Measurements from ENCODE around the gene NDUFA12. TPM values are rescaled to one million over a fixed set of nuclear protein-coding genes. Genes with fewer than 3 reads are reported as not detected.

NDUFA12 gene
- total RNA-seq, 1 experiment from 2014 or later: 79.7 TPM

DNA sequence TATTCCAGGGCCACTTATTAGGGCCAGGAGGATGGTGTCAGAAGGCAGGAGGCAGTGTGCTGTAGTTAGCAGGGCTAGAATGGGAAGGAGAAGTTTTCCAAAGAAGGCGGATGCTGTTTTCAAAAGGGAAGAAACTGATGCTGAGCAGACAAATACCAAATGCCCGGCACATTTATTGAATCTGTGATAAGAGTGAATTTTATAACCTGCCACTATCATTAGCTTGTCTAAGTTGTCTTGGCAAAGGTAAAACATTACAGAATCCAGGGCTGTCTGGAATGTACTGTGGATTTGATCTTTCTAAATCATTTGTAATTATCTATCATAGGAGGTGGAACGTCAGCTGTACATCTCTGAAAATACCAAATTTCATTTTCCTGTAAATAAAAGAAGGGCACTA is 40.8 kb downstream of the NDUFA12 start:
- Histone ChIP-seq H3K27me3 (ENCODE audit: insufficient read depth, low read length) (no peaks in the 10 kb centered on the region), H3K79me2 (ENCODE audit: insufficient read depth, low read length) (no peaks in the 10 kb centered on the region), H2AFZ (ENCODE audit: low read depth, low read length, poor library complexity, severe bottlenecking) (no peak overlapping the region), H3K9ac (ENCODE audit: low read length) (no peak overlapping the region), H3K4me2 (ENCODE audit: low read length) (no peak overlapping the region), H3K4me1 (ENCODE audit: control insufficient read depth in 1 of 2, insufficient read depth in 2 of 2, low read length in 2 of 2) (no peaks in the 10 kb centered on the region), H3K9me3 (ENCODE audit: control insufficient read depth in 1 of 2, insufficient read depth in 1 of 2, low read depth in 1 of 2, low read length in 2 of 2) (no peaks in the 10 kb centered on the region), H3K4me3 (replicated peaks in 1 of 2; ENCODE audit: low read depth in 1 of 2, low read length in 2 of 2) (no peak overlapping the region), H3K36me3 (ENCODE audit: control insufficient read depth in 1 of 2, insufficient read depth in 2 of 2, low read length in 2 of 2) (no peaks in the 10 kb centered on the region), H3K9me2 (ENCODE audit: insufficient read depth) (no peaks in the 10 kb centered on the region), H3K27ac (ENCODE audit: low read depth, low read length) (no peak overlapping the region), H4K20me1 (ENCODE audit: insufficient read depth) (no peaks in the 10 kb centered on the region)
- no peak for DNase-seq (ENCODE audit: low read depth, low spot score)
- ChIA-PET POLR2A (no interaction called here), CTCF (interaction anchor here (1.3 kb wide), 1 partner anchor 10 kb away, joined by 4 read pairs; no protein-coding TSS in a partner anchor), RAD21 (ENCODE audit: low non-redundant PET in 1 of 2, low total read pairs in 2 of 2, uncharacterized antibody in 2 of 2, unreplicated experiment in 2 of 2) (no interaction called here)
- TF ChIP-seq, protein P1, sequence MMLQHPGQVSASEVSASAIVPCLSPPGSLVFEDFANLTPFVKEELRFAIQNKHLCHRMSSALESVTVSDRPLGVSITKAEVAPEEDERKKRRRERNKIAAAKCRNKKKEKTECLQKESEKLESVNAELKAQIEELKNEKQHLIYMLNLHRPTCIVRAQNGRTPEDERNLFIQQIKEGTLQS (IDR thresholded peaks at IDR 0.05): no peak
- TF ChIP-seq, protein P2, sequence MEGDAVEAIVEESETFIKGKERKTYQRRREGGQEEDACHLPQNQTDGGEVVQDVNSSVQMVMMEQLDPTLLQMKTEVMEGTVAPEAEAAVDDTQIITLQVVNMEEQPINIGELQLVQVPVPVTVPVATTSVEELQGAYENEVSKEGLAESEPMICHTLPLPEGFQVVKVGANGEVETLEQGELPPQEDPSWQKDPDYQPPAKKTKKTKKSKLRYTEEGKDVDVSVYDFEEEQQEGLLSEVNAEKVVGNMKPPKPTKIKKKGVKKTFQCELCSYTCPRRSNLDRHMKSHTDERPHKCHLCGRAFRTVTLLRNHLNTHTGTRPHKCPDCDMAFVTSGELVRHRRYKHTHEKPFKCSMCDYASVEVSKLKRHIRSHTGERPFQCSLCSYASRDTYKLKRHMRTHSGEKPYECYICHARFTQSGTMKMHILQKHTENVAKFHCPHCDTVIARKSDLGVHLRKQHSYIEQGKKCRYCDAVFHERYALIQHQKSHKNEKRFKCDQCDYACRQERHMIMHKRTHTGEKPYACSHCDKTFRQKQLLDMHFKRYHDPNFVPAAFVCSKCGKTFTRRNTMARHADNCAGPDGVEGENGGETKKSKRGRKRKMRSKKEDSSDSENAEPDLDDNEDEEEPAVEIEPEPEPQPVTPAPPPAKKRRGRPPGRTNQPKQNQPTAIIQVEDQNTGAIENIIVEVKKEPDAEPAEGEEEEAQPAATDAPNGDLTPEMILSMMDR (IDR thresholded peaks at IDR 0.05 in 2 of 3, conservative IDR thresholded peaks at IDR 0.05 in 1 of 3; ENCODE audit: borderline replicate concordance in 1 of 3, insufficient read depth in 1 of 3, low read depth in 2 of 3, low read length in 2 of 3): no peak
- TF ChIP-seq JUND (IDR thresholded peaks at IDR 0.05) (no peak), RAD21 (IDR thresholded peaks at IDR 0.05; ENCODE audit: low read depth) (no peak), POLR2A (IDR thresholded peaks at IDR 0.05; ENCODE audit: borderline replicate concordance, extremely low read depth, insufficient read depth, insufficient read length) (no peak), ELF1 (IDR thresholded peaks at IDR 0.05; ENCODE audit: borderline replicate concordance, low read depth) (no peak)
- TF ChIP-seq, protein P3, sequence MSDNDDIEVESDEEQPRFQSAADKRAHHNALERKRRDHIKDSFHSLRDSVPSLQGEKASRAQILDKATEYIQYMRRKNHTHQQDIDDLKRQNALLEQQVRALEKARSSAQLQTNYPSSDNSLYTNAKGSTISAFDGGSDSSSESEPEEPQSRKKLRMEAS (IDR thresholded peaks at IDR 0.05): no peak
- intact Hi-C loops (cut with micrococcal nuclease): no loop called here
- BruUV-seq (replicated peaks): no TSS peak
- no peak for ATAC-seq

DNA sequence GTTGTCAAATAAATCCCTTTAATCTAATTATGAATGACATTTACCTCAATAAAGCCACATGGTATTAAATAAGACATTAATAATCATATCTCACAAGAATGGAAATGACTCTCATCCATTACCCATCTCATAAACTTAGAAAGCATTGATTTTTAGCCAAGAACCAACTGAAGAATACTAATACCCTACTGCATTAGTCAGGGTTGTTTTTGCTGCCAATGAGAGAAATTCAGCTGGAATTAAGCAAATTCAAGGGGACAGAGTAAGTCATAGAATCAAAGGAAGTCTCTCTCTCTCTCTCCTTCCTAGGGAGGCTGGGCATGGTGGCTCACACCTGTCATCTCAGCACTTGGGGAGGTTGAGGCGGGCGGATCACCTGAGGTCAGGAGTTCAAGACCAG is 41.6 kb downstream of the NDUFA12 start:
- Histone ChIP-seq H3K79me2 (ENCODE audit: insufficient read depth, low read length) (no peaks in the 10 kb centered on the region), H3K4me3 (replicated peaks in 1 of 2; ENCODE audit: low read depth in 1 of 2, low read length in 2 of 2) (no peak overlapping the region), H3K9me3 (ENCODE audit: control insufficient read depth in 1 of 2, insufficient read depth in 1 of 2, low read depth in 1 of 2, low read length in 2 of 2) (no peaks in the 10 kb centered on the region), H2AFZ (ENCODE audit: low read depth, low read length, poor library complexity, severe bottlenecking) (no peak overlapping the region), H3K4me2 (ENCODE audit: low read length) (no peak overlapping the region), H3K36me3 (ENCODE audit: control insufficient read depth in 1 of 2, insufficient read depth in 2 of 2, low read length in 2 of 2) (no peaks in the 10 kb centered on the region), H3K9me2 (ENCODE audit: insufficient read depth) (no peaks in the 10 kb centered on the region), H3K9ac (ENCODE audit: low read length) (no peak overlapping the region), H4K20me1 (ENCODE audit: insufficient read depth) (no peaks in the 10 kb centered on the region), H3K27me3 (ENCODE audit: insufficient read depth, low read length) (no peaks in the 10 kb centered on the region), H3K4me1 (ENCODE audit: control insufficient read depth in 1 of 2, insufficient read depth in 2 of 2, low read length in 2 of 2) (no peaks in the 10 kb centered on the region), H3K27ac (ENCODE audit: low read depth, low read length) (no peak overlapping the region)
- POLR2A ChIA-PET: no interaction called here
- RAD21 ChIA-PET (ENCODE audit: low non-redundant PET in 1 of 2, low total read pairs in 2 of 2, uncharacterized antibody in 2 of 2, unreplicated experiment in 2 of 2): no interaction called here
- no TSS peak for BruUV-seq (replicated peaks)
- intact Hi-C loops (cut with micrococcal nuclease): no loop called here
- TF ChIP-seq ZFX (IDR thresholded peaks at IDR 0.05) (no peak), ELF1 (IDR thresholded peaks at IDR 0.05; ENCODE audit: borderline replicate concordance, low read depth) (no peak), YY1 (IDR thresholded peaks at IDR 0.05; ENCODE audit: extremely low read depth, insufficient replicate concordance, low read depth, low read length) (no peak), CEBPB (IDR thresholded peaks at IDR 0.05; ENCODE audit: low read depth) (no peak), JUND (IDR thresholded peaks at IDR 0.05) (no peak), FOSL1 (IDR thresholded peaks at IDR 0.05; ENCODE audit: low read depth) (no peak), SP1 (IDR thresholded peaks at IDR 0.05; ENCODE audit: low read depth) (no peak), SRF (IDR thresholded peaks at IDR 0.05; ENCODE audit: low read depth) (no peak), EZH2phosphoT487 (IDR thresholded peaks at IDR 0.05; ENCODE audit: borderline replicate concordance) (no peak), TCF7L2 (IDR thresholded peaks at IDR 0.05; ENCODE audit: borderline replicate concordance, extremely low read depth, insufficient read depth, insufficient read length) (no peak), SIN3A (IDR thresholded peaks at IDR 0.05; ENCODE audit: low read depth) (no peak)
- TF ChIP-seq, protein P1 (IDR thresholded peaks at IDR 0.05): no peak
- TF ChIP-seq, protein P4, sequence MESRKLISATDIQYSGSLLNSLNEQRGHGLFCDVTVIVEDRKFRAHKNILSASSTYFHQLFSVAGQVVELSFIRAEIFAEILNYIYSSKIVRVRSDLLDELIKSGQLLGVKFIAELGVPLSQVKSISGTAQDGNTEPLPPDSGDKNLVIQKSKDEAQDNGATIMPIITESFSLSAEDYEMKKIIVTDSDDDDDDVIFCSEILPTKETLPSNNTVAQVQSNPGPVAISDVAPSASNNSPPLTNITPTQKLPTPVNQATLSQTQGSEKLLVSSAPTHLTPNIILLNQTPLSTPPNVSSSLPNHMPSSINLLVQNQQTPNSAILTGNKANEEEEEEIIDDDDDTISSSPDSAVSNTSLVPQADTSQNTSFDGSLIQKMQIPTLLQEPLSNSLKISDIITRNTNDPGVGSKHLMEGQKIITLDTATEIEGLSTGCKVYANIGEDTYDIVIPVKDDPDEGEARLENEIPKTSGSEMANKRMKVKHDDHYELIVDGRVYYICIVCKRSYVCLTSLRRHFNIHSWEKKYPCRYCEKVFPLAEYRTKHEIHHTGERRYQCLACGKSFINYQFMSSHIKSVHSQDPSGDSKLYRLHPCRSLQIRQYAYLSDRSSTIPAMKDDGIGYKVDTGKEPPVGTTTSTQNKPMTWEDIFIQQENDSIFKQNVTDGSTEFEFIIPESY (IDR thresholded peaks at IDR 0.05; ENCODE audit: extremely low read depth, insufficient replicate concordance, low read length): no peak
- ATAC-seq: no peak
- CTCF ChIA-PET: interaction anchor here (1.3 kb wide), 1 partner anchor 11 kb away, joined by 4 read pairs; no protein-coding TSS in a partner anchor
- no peak for DNase-seq (ENCODE audit: low read depth, low spot score)

All from HCT116 (cell line).